Trophoblast cell (in vitro differentiated cells and primary cell): ENCODE results near the gene SHPK.
A peak's percentile ranks its signal among the peaks of the same experiment; 100 is the strongest.

ENCODE experiments used
- DNase-seq, 2 donors: peaks; one replicate each; pipeline ENCODE4 v3.0.0-alpha.2; 2016
- H2AFZ ChIP-seq: 2 replicates; pipeline ENCODE4 v1.6.1; 2013; ENCODE audit warnings: low read length, moderate library complexity, mild to moderate bottlenecking; ENCODE audit not compliant: insufficient read depth, poor library complexity
- H2AK5ac ChIP-seq: 2 replicates; pipeline ENCODE4 v1.6.1; 2013; ENCODE audit warnings: mild to moderate bottlenecking, low read length
- H2BK120ac ChIP-seq: 2 replicates; pipeline ENCODE4 v1.6.1; 2013; ENCODE audit warnings: low read length, mild to moderate bottlenecking, moderate library complexity; ENCODE audit not compliant: insufficient read depth, poor library complexity
- H2BK12ac ChIP-seq: 2 replicates; pipeline ENCODE4 v1.6.1; 2013; ENCODE audit warnings: mild to moderate bottlenecking, low read length, moderate library complexity
- H2BK5ac ChIP-seq: 2 replicates; pipeline ENCODE4 v1.6.1; 2013; ENCODE audit warnings: low read length, low read depth, moderate library complexity, mild to moderate bottlenecking; ENCODE audit not compliant: poor library complexity
- H3K14ac ChIP-seq: 2 replicates; pipeline ENCODE4 v1.6.1; 2013; ENCODE audit warnings: mild to moderate bottlenecking, low read length
- H3K18ac ChIP-seq: 2 replicates; pipeline ENCODE4 v1.6.1; 2013; ENCODE audit warnings: mild to moderate bottlenecking, low read length
- H3K23ac ChIP-seq: 2 replicates; pipeline ENCODE4 v1.6.1; 2013; ENCODE audit warnings: low read length
- H3K27ac ChIP-seq: 2 replicates; pipeline ENCODE4 v1.5.1; 2013; ENCODE audit warnings: low read depth, mild to moderate bottlenecking, inconsistent platforms, low read length, moderate library complexity
- H3K27me3 ChIP-seq: 2 replicates; pipeline ENCODE4 v1.6.1; 2013; ENCODE audit warnings: inconsistent platforms, mild to moderate bottlenecking, low read length, moderate library complexity; ENCODE audit not compliant: insufficient read depth
- H3K36me3 ChIP-seq, 2 experiments: 1 replicate in 1 of 2; 2 replicates in 1 of 2; pipeline ENCODE4 v1.6.1; 2013; ENCODE audit warnings: low read length in 2 of 2, mild to moderate bottlenecking in 2 of 2, moderate library complexity in 1 of 2; ENCODE audit not compliant: insufficient read depth in 2 of 2, control insufficient read depth in 1 of 2
- H3K4ac ChIP-seq: 2 replicates; pipeline ENCODE4 v1.6.1; 2013; ENCODE audit warnings: low read depth, mild to moderate bottlenecking, low read length, moderate library complexity
- H3K4me1 ChIP-seq, 2 experiments: 1 replicate in 1 of 2; 2 replicates in 1 of 2; pipeline ENCODE4 v1.6.1; 2013; ENCODE audit warnings: low read length in 2 of 2, mild to moderate bottlenecking in 2 of 2, moderate library complexity in 1 of 2; ENCODE audit not compliant: insufficient read depth in 2 of 2, control insufficient read depth in 1 of 2
- H3K4me2 ChIP-seq: 2 replicates; pipeline ENCODE4 v1.6.1; 2013; ENCODE audit warnings: inconsistent platforms, mild to moderate bottlenecking, low read length, moderate library complexity
- H3K4me3 ChIP-seq: 2 replicates; pipeline ENCODE4 v1.5.1; 2013; ENCODE audit warnings: mild to moderate bottlenecking, low read depth, low read length, inconsistent platforms
- H3K79me1 ChIP-seq: one replicate; pipeline ENCODE4 v1.6.1; 2013; ENCODE audit warnings: low read length
- H3K79me2 ChIP-seq: 2 replicates; pipeline ENCODE4 v1.6.1; 2013; ENCODE audit warnings: low read length, mild to moderate bottlenecking; ENCODE audit not compliant: control insufficient read depth, insufficient read depth, poor library complexity
- H3K9ac ChIP-seq: 2 replicates; pipeline ENCODE4 v1.6.1; 2013; ENCODE audit warnings: mild to moderate bottlenecking, low read length
- H3K9me3 ChIP-seq: 2 replicates; pipeline ENCODE4 v1.6.1; 2013; ENCODE audit warnings: low read depth, mild to moderate bottlenecking, control low read depth, inconsistent platforms, low read length; ENCODE audit not compliant: insufficient read depth
- H4K12ac ChIP-seq: 2 replicates; pipeline ENCODE4 v1.6.1; 2013; ENCODE audit warnings: low read depth, mild to moderate bottlenecking, low read length, moderate library complexity
- H4K8ac ChIP-seq: 2 replicates; pipeline ENCODE4 v1.6.1; 2013; ENCODE audit warnings: low read depth, mild to moderate bottlenecking, low read length, moderate library complexity
- H4K91ac ChIP-seq: one replicate; pipeline ENCODE4 v1.6.1; 2013; ENCODE audit warnings: low read depth, mild to moderate bottlenecking, low read length, moderate library complexity
- WGBS: extraction: QIAGEN DNeasy Blood & Tissue Kit; methylation state at CpG from one replicate; pipeline ENCODE4 v1.1.7; 2013; ENCODE audit warnings: missing lambda C conversion rate; ENCODE audit not compliant: insufficient read length, insufficient coverage; ENCODE audit errors: extremely low coverage; 5-methylcytosine and 5-hydroxymethylcytosine counted together

The SHPK gene

GRCh38 chr17:3639981-3640596 lies 4.0 kb upstream of the SHPK start:
- Histone ChIP-seq H2AFZ (no peak overlapping the region), H2BK5ac (no peak overlapping the region)

GRCh38 chr17:3636908-3637373 lies 891 bp upstream of the SHPK start:
- DNase-seq = no peak
- Histone ChIP-seq H4K91ac (peak overlapping the region; percentile 4), H3K79me2 (peaks cover 10% of the 10 kb centered on the region), H2BK12ac (no peak overlapping the region), H3K14ac (peak overlapping the region; percentile 5), H2AFZ (peak overlapping the region; percentile 95), H3K4ac (no peak overlapping the region), H3K9ac (peak overlapping the region; percentile 75), H3K23ac (no peak overlapping the region), H3K27ac (peak overlapping the region; percentile 96), H3K4me1 (peaks cover 2 to 4% of the 10 kb centered on the region in 2 experiments), H3K4me2 (peak overlapping the region; percentile 82), H2AK5ac (no peak overlapping the region), H3K79me1 (peaks cover 5% of the 10 kb centered on the region), H3K9me3 (no peaks in the 10 kb centered on the region), H3K4me3 (peak overlapping the region; percentile 89), H3K18ac (peak overlapping the region; percentile 10), H2BK5ac (no peak overlapping the region), H4K8ac (peak overlapping the region; percentile 98), H3K36me3 (peaks cover 10 to 14% of the 10 kb centered on the region in 2 experiments), H3K27me3 (no peaks in the 10 kb centered on the region), H2BK120ac (no peak overlapping the region), H4K12ac (peak overlapping the region; percentile 10)
- no CpG with 5 or more reads among the region's 31 CpGs for WGBS

More at GRCh38 chr17:3639981-3640596, 4.0 kb upstream of the SHPK start:
- H4K12ac ChIP-seq = no peak overlapping the region
- no peak overlapping the region for H4K8ac ChIP-seq
- no peak overlapping the region for H3K4me2 ChIP-seq
- no peak overlapping the region for H3K23ac ChIP-seq
- WGBS = no CpG with 5 or more reads among the region's 7 CpGs
- no peak overlapping the region for H3K14ac ChIP-seq
- no peak overlapping the region for H4K91ac ChIP-seq
- peaks cover 0 to 4% of the 10 kb centered on the region in 2 experiments for H3K4me1 ChIP-seq
- H3K4me3 ChIP-seq = no peak overlapping the region
- H3K79me1 ChIP-seq = peaks cover 5% of the 10 kb centered on the region
- no peak overlapping the region for H2BK120ac ChIP-seq
- no peak overlapping the region for H3K18ac ChIP-seq
- H2BK12ac ChIP-seq = no peak overlapping the region
- peaks cover 8% of the 10 kb centered on the region for H3K79me2 ChIP-seq
- no peak overlapping the region for H2AK5ac ChIP-seq
- DNase-seq = peak in 1 of 2 donors; percentile 28
- H3K36me3 ChIP-seq = peaks cover 16 to 18% of the 10 kb centered on the region in 2 experiments
- H3K27me3 ChIP-seq = no peaks in the 10 kb centered on the region
- H3K9me3 ChIP-seq = no peaks in the 10 kb centered on the region
- no peak overlapping the region for H3K4ac ChIP-seq
- H3K9ac ChIP-seq = no peak overlapping the region
- no peak overlapping the region for H3K27ac ChIP-seq

GRCh38 chr17:3635474-3636153 lies 436 bp downstream of the SHPK start:
- H3K36me3 ChIP-seq = peaks cover 8 to 16% of the 10 kb centered on the region in 2 experiments
- H3K4me2 ChIP-seq = peak overlapping the region; percentile 68
- peak overlapping the region; percentile 82 for H2AFZ ChIP-seq
- H2BK12ac ChIP-seq = peak overlapping the region; percentile 62
- peak overlapping the region; percentile 58 for H4K91ac ChIP-seq
- no peak overlapping the region for H3K4ac ChIP-seq
- peak overlapping the region; percentile 10 for H2BK120ac ChIP-seq
- peaks cover 10% of the 10 kb centered on the region for H3K79me2 ChIP-seq
- peak overlapping the region; percentile 91 for H3K9ac ChIP-seq
- H3K79me1 ChIP-seq = peaks cover 5% of the 10 kb centered on the region
- H3K27me3 ChIP-seq = no peaks in the 10 kb centered on the region
- H2BK5ac ChIP-seq = peak overlapping the region; percentile 18
- DNase-seq = peak; percentile 92 to 96
- peak overlapping the region; percentile 47 for H3K27ac ChIP-seq
- H4K12ac ChIP-seq = peak overlapping the region; percentile 34
- H3K9me3 ChIP-seq = no peaks in the 10 kb centered on the region
- peak overlapping the region; percentile 84 for H4K8ac ChIP-seq
- no peak overlapping the region for H3K23ac ChIP-seq
- peak overlapping the region; percentile 71 for H3K18ac ChIP-seq
- H3K4me1 ChIP-seq = peaks cover 2 to 4% of the 10 kb centered on the region in 2 experiments
- no peak overlapping the region for H2AK5ac ChIP-seq
- WGBS = no CpG with 5 or more reads among the region's 38 CpGs
- H3K4me3 ChIP-seq = peak overlapping the region; percentile 97
- H3K14ac ChIP-seq = peak overlapping the region; percentile 82

GRCh38 chr17:3632287-3632686 lies 3.8 kb downstream of the SHPK start:
- DNase-seq = no peak
- no peak overlapping the region for H4K91ac ChIP-seq
- no peak overlapping the region for H3K4ac ChIP-seq
- H3K9me3 ChIP-seq = no peaks in the 10 kb centered on the region
- H3K9ac ChIP-seq = no peak overlapping the region
- H2AK5ac ChIP-seq = no peak overlapping the region
- H2BK120ac ChIP-seq = no peak overlapping the region
- H2BK5ac ChIP-seq = no peak overlapping the region
- peaks cover 7 to 8% of the 10 kb centered on the region in 2 experiments for H3K4me1 ChIP-seq
- H3K27ac ChIP-seq = no peak overlapping the region
- no peak overlapping the region for H4K12ac ChIP-seq
- no peak overlapping the region for H2AFZ ChIP-seq
- peaks cover 10% of the 10 kb centered on the region for H3K79me2 ChIP-seq
- peaks cover 5% of the 10 kb centered on the region for H3K79me1 ChIP-seq
- H4K8ac ChIP-seq = no peak overlapping the region
- H3K4me3 ChIP-seq = no peak overlapping the region
- no peak overlapping the region for H2BK12ac ChIP-seq
- H3K4me2 ChIP-seq = no peak overlapping the region
- H3K14ac ChIP-seq = no peak overlapping the region
- H3K23ac ChIP-seq = no peak overlapping the region
- H3K27me3 ChIP-seq = no peaks in the 10 kb centered on the region
- no CpG with 5 or more reads among the region's 7 CpGs for WGBS
- peak overlapping the region; percentile 22 for H3K18ac ChIP-seq
- H3K36me3 ChIP-seq = peaks cover 12% of the 10 kb centered on the region in 2 experiments
